HL-60/S4 treated with retinoic acid at 250 ng/mL for 4 days and 3 days (cell line): ENCODE data around the gene SLC9C1.
"Not testable (repeated sequence)": the region's sequence is repeated elsewhere in the genome, so short reads cannot be mapped to it uniquely, and the experiment has no call there.

ENCODE experiments used
- in situ Hi-C: fragments of 300-500 bp; cut with MboI; formaldehyde crosslinking; loops from 2 replicates; pipeline ENCODE4 v1.7.0; 2022; ENCODE audit warnings: low sequenced_read_pairs

The SLC9C1 gene

DNA sequence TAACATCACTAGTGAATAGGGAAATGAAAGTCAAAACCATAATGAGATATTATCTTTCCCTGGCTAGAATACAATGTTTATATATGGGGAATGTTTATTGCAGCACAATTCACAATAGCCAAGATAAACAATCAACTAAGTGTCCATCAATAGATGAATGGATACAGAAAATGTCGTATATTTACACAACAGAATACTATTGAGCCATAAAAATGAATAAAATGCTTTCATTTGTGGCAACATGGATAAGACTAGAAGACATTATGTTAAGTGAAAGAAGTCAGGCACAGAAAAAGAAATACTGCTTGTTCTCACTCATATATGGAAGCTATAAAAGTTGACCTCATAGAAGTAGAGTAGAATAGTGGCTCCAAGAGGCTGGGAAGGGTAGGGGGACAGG lies 65.2 kb downstream of the SLC9C1 start:
- in situ Hi-C loops = no loop called here

GRCh38 chr3:112200317-112200666 lies 93.7 kb downstream of the SLC9C1 start:
- in situ Hi-C loops = no loop called here

DNA sequence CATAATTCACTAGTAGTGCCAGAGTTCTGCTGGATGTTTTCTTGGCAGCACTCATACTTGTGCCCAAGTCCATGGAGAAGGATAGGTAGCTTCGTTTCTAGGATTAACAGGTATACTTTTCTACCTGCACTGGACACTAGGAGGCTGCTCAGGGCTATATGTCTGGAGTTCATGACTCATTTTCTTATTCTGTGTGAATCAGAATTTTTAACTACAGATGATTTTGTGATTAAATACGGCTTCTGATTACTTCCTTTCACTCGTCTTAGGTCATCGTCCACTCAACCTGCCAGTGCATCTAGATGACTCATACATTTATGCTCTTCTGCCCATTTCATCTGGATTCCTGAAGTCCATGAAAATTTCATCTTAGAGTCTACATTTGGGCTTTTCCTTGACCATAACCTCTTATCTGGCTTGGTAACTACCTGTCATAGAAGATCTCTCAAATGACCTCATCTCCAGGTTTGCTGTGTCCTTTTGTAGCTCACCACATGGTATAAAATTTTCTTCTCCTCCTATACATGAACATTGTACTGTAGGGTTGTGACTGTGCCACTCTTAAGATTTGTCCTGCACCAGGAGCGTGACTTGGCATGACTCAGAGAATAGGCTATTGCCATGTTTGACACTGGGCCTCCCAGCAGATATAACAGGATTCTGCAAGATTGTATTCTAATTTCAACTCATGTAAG lies 94.2 kb downstream of the SLC9C1 start:
- in situ Hi-C loops = no loop called here

- in situ Hi-C loops = no loop called here
These were observed 96.9 kb downstream of the SLC9C1 start for GRCh38 chr3:112197131-112197530.

DNA sequence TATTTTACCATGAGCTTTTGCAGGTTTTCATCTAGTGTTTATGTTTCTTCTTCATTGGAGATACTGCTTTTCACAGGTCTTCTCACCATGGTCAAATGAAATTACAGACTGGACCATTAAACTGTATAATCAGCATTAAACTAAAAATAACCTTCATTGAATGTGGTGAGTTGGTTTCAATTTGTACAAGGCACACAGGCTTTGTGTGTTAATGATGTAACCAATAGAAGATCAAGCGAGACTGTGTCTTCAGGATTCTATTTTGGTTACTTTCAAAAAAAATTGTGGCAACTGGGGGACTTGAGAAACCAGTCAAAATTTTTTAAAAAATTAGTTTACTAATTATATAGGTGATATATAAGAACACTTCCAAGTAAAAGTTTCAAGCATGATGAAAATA lies 106.7 kb downstream of the SLC9C1 start:
- in situ Hi-C loops = no loop called here

DNA sequence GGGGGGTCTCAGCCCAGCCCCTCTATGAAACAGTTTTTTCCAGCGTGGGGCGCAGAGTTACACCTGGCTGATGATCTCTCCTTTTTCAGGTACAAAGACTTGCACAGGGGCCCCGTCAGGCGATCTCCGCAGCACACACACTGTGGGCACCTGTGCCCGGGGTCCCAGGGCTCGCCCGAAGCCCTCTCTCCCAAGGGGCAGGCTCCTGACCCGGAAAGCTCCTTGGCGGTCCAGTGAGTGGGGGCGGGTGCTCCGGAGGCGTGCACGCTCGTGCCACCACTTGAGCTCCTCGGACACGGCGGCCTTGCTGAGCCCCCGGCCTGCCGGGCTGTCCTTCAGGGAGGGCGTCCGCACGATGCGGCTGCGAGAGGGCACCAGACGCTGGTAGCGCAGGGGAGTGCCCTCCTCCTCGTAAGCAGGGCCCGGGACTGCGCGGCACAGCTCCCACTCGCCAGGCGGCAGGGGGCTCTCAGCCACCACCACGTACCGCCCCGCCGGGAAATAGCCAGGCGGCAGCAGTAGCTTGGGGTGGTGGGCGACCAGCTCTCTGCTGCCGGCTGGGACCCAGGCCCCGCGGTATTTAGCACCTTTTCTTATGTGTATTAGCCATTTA lies 108.5 kb downstream of the SLC9C1 start:
- in situ Hi-C loops = not testable (repeated sequence)

DNA sequence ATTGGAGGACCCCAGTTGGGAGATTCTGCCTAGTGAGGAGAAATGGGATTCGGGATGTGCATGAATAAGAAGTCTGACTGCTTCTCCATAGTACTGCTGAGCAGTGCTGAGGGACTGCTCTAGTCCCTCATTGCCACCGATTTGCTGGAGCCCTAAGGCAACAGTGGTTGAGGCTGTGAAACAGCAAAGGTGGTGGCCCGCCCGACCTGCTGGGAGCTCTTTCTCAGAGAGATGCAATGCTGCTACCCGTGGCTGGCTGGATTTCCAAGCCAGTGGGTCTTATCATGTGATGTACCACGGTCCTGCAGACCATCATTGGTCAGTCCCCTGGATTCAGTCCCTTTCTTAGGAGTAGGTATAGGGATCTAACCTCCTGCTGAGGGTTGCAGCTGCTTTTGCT lies 118.4 kb downstream of the SLC9C1 start:
- in situ Hi-C loops = no loop called here

- in situ Hi-C loops = no loop called here
These were observed 119.0 kb downstream of the SLC9C1 start for GRCh38 chr3:112175037-112175436.

- in situ Hi-C loops = no loop called here
These were observed 122.9 kb downstream of the SLC9C1 start for GRCh38 chr3:112171144-112171543.

DNA sequence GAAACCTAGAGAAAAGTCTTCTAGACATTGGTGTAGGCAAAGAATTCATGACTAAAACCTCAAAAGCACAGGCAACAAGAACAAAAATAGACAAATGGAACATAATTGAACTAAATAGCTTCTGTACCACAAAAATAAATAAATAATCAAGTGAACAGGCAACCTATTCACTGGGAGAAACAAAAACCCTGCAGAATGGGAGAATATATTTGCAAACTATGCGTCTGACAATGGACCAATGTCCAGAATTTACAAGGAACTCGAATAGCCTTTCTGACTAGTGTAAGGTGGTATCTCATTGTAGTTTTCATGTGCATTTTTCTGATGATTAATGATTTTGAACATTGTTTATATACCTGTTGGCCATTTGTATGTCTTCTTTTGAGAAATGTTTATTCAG lies 124.0 kb downstream of the SLC9C1 start:
- in situ Hi-C loops = no loop called here

- in situ Hi-C loops = no loop called here
These were observed 126.3 kb downstream of the SLC9C1 start for GRCh38 chr3:112167758-112168157.

DNA sequence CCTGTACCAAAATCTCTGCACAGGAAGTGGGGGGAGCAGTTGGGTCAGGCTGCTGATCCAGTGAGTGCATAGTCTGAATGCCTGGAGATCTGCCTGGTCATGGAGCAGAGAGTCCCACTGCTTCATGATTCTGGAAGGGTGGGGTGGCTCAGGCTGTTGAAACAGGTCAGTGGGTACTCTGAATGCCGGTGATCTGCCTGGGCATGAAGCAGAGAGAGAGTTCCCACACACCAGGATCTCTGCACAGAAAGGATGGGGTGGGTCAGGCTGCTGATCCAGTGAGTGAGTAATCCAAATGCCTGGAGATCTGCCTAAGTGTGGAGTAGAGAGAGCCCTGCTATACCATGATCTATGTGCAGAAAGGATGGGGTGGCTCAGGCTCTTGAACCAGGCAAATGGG lies 144.9 kb downstream of the SLC9C1 start:
- in situ Hi-C loops = no loop called here

GRCh38 chr3:112143689-112144088 lies 150.3 kb downstream of the SLC9C1 start:
- in situ Hi-C loops = no loop called here

GRCh38 chr3:112143251-112143650 lies 150.8 kb downstream of the SLC9C1 start:
- in situ Hi-C loops = no loop called here

DNA sequence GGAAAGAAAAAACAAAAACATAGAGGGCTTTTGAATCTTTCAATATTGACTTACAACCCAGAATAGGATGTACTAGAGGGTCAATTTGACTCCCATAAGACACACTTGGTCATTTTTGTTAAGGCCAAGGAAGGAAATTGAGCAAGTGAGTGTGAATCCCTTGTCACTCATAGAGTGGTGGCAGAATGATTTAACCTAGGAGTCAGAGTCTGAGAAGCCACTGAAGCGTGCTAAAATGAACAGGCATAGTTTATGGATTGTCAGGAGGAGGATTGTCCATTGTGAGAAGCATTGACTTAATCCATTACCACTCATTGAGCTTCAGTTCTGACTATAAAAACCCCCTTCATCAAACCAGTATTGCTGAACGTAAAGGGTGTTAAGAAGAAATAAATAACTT lies 152.7 kb downstream of the SLC9C1 start:
- in situ Hi-C loops = no loop called here

DNA sequence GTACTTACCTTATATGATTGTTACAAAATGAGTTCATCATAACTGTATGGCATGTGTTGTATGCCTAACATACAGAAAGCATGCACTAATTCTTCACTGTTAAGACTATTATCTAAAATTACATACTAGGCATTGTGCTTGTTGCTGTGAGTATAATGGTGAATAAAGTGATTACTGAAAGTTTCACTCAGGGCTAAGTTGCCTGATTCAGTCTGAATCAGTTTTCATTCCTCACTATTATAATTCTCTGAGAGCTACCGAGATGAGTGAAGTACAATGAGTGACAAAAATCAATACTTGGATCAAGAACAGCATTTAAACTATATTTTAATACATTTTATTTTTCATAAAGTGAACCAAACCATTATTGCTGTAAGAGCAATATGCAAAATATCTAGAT lies 153.4 kb downstream of the SLC9C1 start:
- in situ Hi-C loops = no loop called here

- in situ Hi-C loops = no loop called here
These were observed 155.6 kb downstream of the SLC9C1 start for GRCh38 chr3:112138219-112138969.

- in situ Hi-C loops = no loop called here
These were observed 156.2 kb downstream of the SLC9C1 start for GRCh38 chr3:112137781-112138180.

DNA sequence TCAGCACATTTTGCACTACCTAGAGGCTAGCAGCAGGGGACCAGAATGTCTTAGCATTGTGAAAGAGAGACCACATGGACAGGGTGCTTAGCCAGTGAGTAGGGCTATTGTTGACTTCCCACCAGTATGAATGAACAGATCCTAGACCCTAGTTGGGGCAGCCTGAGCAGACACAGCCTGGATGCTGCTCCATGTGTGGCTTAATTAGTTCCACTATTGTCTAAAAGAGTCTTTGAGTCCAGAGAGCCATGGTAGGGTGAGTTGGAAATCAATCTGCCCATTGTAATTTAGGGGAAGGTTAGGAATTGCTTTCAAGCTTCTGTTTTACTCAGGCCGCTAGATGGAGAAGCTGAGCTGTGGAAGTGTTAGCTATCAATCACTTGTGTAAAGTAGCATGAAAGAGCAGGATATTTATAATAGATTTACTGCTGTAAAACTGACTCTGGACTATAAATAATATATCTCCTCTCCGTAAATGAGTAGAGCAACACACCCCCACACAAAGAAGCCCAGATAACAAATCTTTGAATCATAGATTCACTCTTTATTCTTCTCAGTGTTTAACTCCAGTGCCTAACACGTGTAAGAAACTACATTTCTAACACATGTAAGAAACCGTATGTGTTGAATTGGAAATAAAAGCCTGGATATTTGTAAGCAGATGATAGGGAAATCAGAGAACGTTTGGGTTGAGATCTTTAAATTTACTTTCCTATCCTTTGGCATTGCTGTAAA lies 156.9 kb downstream of the SLC9C1 start:
- in situ Hi-C loops = no loop called here

GRCh38 chr3:112136046-112136445 lies 158.0 kb downstream of the SLC9C1 start:
- in situ Hi-C loops = no loop called here

- in situ Hi-C loops = no loop called here
These were observed 159.5 kb downstream of the SLC9C1 start for GRCh38 chr3:112134335-112135124.
